ENCODE data around the gene RNF215. TPM values are rescaled to one million over a fixed set of nuclear protein-coding genes. Genes with fewer than 3 reads are reported as not detected.

The RNF215 gene
- total RNA-seq, 1 donor, result 13.0 TPM

GRCh38 chr22:30432520-30432919 is 45.3 kb upstream of the RNF215 start:
- H3K4me3 ChIP-seq (ENCODE audit: low read depth, low read length), result no peak overlapping the region
- TF ChIP-seq CTCF (IDR thresholded peaks at IDR 0.05; ENCODE audit: insufficient read depth, low read length), result no peak
- no peak for DNase-seq (ENCODE audit: low read depth)

GRCh38 chr22:30432096-30432495 is 44.9 kb upstream of the RNF215 start:
- no peak for DNase-seq (ENCODE audit: low read depth)
- H3K4me3 ChIP-seq (ENCODE audit: low read depth, low read length), result no peak overlapping the region
- no peak for TF ChIP-seq CTCF (IDR thresholded peaks at IDR 0.05; ENCODE audit: insufficient read depth, low read length)

GRCh38 chr22:30430933-30431332 is 43.7 kb upstream of the RNF215 start:
- TF ChIP-seq CTCF (IDR thresholded peaks at IDR 0.05; ENCODE audit: insufficient read depth, low read length), result no peak
- no peak for DNase-seq (ENCODE audit: low read depth)

GRCh38 chr22:30429887-30430286 is 42.7 kb upstream of the RNF215 start:
- DNase-seq (ENCODE audit: low read depth), result no peak
- no peak overlapping the region for H3K4me3 ChIP-seq (ENCODE audit: low read depth, low read length)
- no peak for TF ChIP-seq CTCF (IDR thresholded peaks at IDR 0.05; ENCODE audit: insufficient read depth, low read length)

More at GRCh38 chr22:30430933-30431332, 43.7 kb upstream of the RNF215 start:
- no peak overlapping the region for H3K4me3 ChIP-seq (ENCODE audit: low read depth, low read length)

GRCh38 chr22:30427871-30428270 is 40.7 kb upstream of the RNF215 start:
- no peak overlapping the region for H3K4me3 ChIP-seq (ENCODE audit: low read depth, low read length)
- no peak for TF ChIP-seq CTCF (IDR thresholded peaks at IDR 0.05; ENCODE audit: insufficient read depth, low read length)
- DNase-seq (ENCODE audit: low read depth), result no peak

- peak; percentile 73 for TF ChIP-seq CTCF (IDR thresholded peaks at IDR 0.05; ENCODE audit: insufficient read depth, low read length)
- peak overlapping the region; percentile 68 for H3K4me3 ChIP-seq (ENCODE audit: low read depth, low read length)
- peak; percentile 67 for DNase-seq (ENCODE audit: low read depth)
These were observed 39.5 kb upstream of the RNF215 start for GRCh38 chr22:30426388-30427353.

All from fibroblast of the aortic adventitia (primary cell).